Measurements from ENCODE around the gene KIAA1614.

DNA sequence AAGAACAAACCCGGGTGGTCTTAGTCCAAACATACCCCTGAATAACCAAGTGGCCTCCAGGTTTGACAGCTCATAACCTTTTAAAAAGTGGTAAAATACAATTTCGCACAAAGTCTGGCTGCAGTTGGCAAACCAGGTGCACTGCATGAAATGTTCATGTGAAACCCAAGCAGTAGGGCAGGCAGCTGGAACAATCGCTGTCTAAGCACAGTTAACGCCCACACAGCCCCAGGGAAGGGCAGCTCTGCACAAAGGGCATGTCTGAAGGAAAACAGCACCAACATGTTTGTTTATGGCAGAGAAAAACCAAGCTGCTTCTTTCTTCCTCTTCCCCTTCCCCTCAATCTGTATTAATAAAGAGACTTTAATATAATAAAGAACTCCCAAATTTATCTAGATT lies 49.5 kb downstream of the KIAA1614 start:
- TF ChIP-seq TAF1 (IDR thresholded peaks at IDR 0.05; ENCODE audit: borderline replicate concordance, low read depth, low read length) (no peak), SMC3 (IDR thresholded peaks at IDR 0.05; ENCODE audit: low read depth, low read length) (no peak), MXI1 (IDR thresholded peaks at IDR 0.05; ENCODE audit: low read depth, low read length) (no peak), RFX5 (IDR thresholded peaks at IDR 0.05; ENCODE audit: low read length) (no peak), YY1 (IDR thresholded peaks at IDR 0.05; ENCODE audit: low read depth) (no peak), EZH2phosphoT487 (IDR thresholded peaks at IDR 0.05; ENCODE audit: borderline replicate concordance, low read depth) (no peak), POLR2AphosphoS5 (IDR thresholded peaks at IDR 0.05; ENCODE audit: low read depth, low read length) (no peak), RAD21 (IDR thresholded peaks at IDR 0.05; ENCODE audit: low read length) (no peak)
- TF ChIP-seq, protein P1, sequence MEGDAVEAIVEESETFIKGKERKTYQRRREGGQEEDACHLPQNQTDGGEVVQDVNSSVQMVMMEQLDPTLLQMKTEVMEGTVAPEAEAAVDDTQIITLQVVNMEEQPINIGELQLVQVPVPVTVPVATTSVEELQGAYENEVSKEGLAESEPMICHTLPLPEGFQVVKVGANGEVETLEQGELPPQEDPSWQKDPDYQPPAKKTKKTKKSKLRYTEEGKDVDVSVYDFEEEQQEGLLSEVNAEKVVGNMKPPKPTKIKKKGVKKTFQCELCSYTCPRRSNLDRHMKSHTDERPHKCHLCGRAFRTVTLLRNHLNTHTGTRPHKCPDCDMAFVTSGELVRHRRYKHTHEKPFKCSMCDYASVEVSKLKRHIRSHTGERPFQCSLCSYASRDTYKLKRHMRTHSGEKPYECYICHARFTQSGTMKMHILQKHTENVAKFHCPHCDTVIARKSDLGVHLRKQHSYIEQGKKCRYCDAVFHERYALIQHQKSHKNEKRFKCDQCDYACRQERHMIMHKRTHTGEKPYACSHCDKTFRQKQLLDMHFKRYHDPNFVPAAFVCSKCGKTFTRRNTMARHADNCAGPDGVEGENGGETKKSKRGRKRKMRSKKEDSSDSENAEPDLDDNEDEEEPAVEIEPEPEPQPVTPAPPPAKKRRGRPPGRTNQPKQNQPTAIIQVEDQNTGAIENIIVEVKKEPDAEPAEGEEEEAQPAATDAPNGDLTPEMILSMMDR (IDR thresholded peaks at IDR 0.05) = no peak
- TF ChIP-seq, protein P2, sequence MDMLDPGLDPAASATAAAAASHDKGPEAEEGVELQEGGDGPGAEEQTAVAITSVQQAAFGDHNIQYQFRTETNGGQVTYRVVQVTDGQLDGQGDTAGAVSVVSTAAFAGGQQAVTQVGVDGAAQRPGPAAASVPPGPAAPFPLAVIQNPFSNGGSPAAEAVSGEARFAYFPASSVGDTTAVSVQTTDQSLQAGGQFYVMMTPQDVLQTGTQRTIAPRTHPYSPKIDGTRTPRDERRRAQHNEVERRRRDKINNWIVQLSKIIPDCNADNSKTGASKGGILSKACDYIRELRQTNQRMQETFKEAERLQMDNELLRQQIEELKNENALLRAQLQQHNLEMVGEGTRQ (IDR thresholded peaks at IDR 0.05; ENCODE audit: borderline replicate concordance, low read depth, low read length) = no peak
- TF ChIP-seq, protein P3, sequence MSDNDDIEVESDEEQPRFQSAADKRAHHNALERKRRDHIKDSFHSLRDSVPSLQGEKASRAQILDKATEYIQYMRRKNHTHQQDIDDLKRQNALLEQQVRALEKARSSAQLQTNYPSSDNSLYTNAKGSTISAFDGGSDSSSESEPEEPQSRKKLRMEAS (IDR thresholded peaks at IDR 0.05; ENCODE audit: low read depth) = no peak
